22Rv1 (cell line): ENCODE results near the gene GSS.

Experiments
- H3K27ac ChIP-seq: fragments of 450-650 bp; 2 replicates; pipeline ENCODE4 v1.5.1; 2017
- ZFX ChIP-seq: fragments of 450-650 bp; IDR thresholded peaks from 2 replicates; pipeline ENCODE4 v1.6.1; 2017; ENCODE audit warnings: antibody characterized with exemption, borderline replicate concordance
- TF ChIP-seq, protein P1 (sequence below): fragments of 450-650 bp; IDR thresholded peaks from 2 replicates; pipeline ENCODE4 v1.5.1; 2017; ENCODE audit warnings: mild to moderate bottlenecking

The GSS gene

DNA sequence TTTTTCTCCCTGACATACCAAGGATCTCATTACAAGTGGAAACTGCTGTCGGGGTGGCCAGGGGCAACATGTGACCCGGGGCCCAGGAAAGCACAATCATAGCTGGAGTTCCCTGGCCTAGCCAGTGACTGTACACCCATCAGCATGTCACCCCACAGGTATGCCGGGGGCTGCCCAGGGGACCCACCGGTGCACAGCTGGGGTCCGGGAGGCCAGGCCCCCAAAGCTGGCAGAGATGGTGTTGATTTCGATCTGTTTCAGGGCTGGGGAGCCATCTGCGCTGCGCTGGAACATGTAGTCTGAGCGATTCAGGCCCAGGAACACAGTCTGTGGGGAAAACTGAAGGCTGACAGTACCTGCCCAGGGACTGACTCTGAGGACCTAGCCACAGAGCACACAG is 13.3 kb downstream of the GSS start:
- TF ChIP-seq, protein P1, sequence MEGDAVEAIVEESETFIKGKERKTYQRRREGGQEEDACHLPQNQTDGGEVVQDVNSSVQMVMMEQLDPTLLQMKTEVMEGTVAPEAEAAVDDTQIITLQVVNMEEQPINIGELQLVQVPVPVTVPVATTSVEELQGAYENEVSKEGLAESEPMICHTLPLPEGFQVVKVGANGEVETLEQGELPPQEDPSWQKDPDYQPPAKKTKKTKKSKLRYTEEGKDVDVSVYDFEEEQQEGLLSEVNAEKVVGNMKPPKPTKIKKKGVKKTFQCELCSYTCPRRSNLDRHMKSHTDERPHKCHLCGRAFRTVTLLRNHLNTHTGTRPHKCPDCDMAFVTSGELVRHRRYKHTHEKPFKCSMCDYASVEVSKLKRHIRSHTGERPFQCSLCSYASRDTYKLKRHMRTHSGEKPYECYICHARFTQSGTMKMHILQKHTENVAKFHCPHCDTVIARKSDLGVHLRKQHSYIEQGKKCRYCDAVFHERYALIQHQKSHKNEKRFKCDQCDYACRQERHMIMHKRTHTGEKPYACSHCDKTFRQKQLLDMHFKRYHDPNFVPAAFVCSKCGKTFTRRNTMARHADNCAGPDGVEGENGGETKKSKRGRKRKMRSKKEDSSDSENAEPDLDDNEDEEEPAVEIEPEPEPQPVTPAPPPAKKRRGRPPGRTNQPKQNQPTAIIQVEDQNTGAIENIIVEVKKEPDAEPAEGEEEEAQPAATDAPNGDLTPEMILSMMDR: no peak
- no peak for TF ChIP-seq ZFX
- no peak overlapping the region for H3K27ac ChIP-seq

DNA sequence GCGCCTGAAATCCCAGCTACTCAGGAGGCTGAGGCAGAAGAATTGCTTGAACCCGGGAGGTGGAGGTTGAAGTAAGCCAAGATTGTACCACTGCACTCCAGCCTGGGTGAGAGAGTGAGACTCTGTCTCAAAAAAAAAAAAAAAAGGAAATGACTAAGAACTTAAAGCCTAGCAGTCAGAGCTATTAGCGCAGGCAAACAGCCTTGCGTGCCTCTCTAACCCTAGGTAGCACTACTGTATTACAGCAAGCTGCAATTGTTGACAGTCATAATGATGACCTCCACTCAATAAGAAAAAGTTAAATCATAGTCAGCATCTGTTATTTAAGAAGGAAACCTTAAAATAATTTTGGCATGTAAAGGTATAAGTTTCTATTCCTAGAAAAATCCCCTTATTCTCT is 14.4 kb downstream of the GSS start:
- H3K27ac ChIP-seq: no peak overlapping the region
- TF ChIP-seq, protein P1: no peak
- no peak for TF ChIP-seq ZFX

DNA sequence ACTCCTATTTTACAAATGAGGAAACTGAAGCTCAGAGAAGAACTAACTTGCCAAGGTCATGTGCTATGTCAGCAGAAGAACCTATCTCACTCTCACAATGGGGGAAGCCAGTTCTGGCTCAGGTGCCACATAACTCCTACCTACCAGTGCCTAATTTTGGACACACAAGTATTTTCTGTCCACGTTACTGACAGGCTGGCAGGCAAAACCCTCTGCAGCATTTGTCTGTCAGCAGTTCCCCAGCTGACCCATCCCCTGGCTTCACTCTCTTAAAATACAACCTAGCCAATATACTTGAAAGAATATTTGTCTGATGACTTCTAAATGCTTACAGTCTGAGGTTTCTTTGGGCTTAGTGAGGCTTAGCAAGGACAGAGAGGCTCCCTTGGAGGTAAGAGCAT is 15.5 kb downstream of the GSS start:
- H3K27ac ChIP-seq: no peak overlapping the region
- no peak for TF ChIP-seq ZFX
- TF ChIP-seq, protein P1: no peak

DNA sequence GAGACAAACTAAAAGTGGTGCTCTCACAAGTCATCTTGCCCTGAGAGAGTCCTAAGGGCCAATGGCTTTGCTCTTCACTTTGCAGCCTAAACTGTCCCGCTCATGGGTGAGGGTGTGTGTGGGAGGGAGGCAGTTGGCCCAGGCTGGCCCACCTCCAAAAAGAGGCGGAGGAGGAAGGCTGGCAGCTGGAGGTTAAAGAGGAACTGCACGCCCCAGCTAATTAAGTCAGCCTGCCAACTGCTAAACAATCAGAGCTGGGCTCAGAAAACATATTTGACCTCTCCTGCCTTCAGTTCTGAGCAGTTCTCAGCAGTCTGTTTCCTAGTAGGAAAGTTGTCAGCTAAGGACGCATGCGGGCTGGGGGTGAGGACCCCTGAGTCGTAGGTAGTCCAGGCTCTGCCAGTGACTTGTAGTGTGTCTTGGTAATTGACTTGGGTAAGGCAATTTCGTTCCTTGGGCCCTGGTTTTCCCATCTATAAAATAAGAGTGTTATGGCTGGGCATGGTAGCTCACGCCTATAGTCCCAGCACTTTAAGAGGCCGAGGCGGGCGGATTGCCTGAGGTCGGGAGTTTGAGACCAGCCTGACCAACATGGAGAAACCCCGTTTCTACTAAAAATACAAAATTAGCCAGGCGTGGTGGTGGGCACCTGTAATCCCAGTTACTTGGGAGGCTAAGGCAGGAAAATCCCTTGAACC is 17.0 kb downstream of the GSS start:
- no peak for TF ChIP-seq ZFX
- TF ChIP-seq, protein P1: no peak
- no peak overlapping the region for H3K27ac ChIP-seq

DNA sequence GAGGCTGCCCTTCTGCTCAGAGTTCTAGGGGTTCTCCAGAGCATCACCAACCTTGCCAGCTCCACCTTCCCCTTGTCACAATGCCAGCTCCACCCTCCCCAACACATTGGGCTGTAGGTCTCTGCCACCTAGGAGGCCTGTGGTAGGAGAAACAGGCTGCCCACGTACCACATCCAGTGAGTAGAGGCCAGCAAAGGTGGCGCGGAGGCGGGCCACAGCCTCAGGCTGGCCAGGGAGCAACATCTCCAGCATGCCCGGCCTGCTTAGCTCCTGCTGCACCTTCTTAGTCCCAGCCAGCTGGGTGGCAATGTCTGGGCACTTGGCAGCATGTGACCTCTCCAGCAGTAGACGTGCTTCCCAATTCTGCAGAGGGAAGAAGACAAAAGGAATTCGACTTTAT is 23.8 kb downstream of the GSS start:
- TF ChIP-seq ZFX: no peak
- TF ChIP-seq, protein P1: no peak
- no peak overlapping the region for H3K27ac ChIP-seq

DNA sequence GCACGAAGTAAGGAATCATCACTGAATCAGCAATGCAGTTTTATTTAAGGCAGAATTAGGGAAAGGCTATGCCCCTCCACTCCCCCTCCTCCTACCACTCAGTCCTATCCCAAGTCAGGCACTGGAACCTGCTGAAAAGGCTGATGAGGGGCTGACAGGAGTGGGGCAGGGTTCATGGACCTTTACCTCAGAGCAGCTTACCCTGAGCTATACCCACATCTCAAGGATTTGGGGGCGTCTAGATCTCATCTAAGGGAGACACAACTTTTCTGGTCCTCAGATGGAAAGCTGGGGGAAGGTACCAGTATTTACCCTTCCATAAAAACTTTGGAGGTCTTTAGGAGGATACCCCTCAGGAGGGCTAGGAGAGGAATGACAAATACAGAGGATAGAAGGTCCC is 27.2 kb downstream of the GSS start:
- TF ChIP-seq, protein P1: no peak
- TF ChIP-seq ZFX: no peak
- peak overlapping the region; percentile 37; the same call in 1 of the 2 replicates for H3K27ac ChIP-seq

DNA sequence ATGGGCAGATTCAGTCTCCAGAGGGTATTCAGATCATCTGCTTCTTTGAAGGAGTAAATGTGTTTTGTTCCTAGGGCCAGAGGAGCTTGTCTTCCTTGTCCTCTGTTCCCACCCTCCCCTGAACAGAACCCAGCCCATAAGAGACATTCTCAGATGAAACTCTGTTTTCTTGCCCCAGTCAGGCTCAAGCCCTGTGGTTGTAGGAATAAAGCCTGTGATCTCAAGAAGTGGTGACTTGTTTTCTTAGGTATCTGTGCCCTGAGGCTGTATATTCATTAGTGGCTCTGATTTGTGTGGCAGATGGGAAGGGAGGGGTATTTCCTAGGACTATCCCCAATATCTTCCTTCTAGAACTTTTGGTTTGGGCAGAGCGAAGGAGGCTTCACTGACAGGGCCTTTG is 27.9 kb downstream of the GSS start:
- H3K27ac ChIP-seq: peak overlapping the region; percentile 37; the same call in 1 of the 2 replicates
- TF ChIP-seq, protein P1: no peak
- no peak for TF ChIP-seq ZFX
